ENCODE data around the gene MUC4. TPM values are rescaled to one million over a fixed set of nuclear protein-coding genes. Genes with fewer than 3 reads are reported as not detected.
"Not testable (repeated sequence)": the region's sequence is repeated elsewhere in the genome, so short reads cannot be mapped to it uniquely, and the experiment has no call there.

The MUC4 gene
- total RNA-seq, 2 experiments from 2014 or later = 0.09 to 0.14 TPM

DNA sequence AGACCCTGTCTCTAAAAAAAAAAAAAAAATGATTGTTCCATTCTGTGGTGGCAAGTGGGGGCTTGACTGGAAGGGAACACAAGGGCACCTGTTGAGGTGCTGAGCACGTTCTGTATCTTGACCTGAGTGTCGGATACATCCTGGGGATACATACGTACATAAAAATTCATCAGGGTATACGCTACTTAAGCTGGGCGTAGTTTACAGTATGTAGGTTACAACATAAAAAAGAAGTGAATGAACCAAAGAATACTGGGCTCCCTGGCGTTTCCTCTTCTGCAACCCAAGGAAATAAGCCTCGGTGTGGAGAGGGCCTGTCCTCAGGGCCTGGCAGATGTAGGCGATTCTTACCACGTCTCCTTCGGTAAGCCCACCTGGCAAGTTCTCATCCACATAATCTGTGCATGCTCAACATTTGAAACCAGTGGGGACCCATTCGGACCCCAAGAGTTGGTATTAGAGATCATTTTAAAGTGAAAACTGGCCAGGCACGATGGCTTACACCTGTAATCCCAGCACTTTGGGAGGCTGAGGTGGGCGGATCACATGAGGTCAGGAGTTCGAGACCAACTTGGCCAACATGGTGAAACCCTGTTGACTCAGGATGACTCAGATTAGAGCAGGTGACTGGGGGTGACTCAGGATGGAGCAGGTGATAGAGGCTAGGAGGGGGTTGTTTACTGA is 96.0 kb downstream of the MUC4 start:
- DNase-seq (peak; percentile 60), ATAC-seq (peak; percentile 86)
- Mint-ChIP-seq H3K27me3 (no peaks in the 10 kb centered on the region), H3K9me3 (ENCODE audit: low read depth) (no peaks in the 10 kb centered on the region), H3K27ac (no peak overlapping the region), H3K4me1 (peaks cover 6% of the 10 kb centered on the region), H3K4me3 (no peak overlapping the region), H3K36me3 (ENCODE audit: low read depth) (peaks cover 9% of the 10 kb centered on the region)
- POLR2A ChIA-PET = interaction anchor here (0.6 kb wide), 2 partner anchors 25 to 569 kb away, joined by 3 read pairs; no protein-coding TSS in a partner anchor
- CTCF ChIA-PET = interaction anchor here (1.1 to 1.7 kb wide), 4 partner anchors 12 to 144 kb away, joined by 3 to 8 read pairs (median 4); no protein-coding TSS in a partner anchor
- intact Hi-C loops (cut with DNase I, micrococcal nuclease) = loop anchor here in 1 of 2 experiments (5.0 kb wide), 1 partner anchor 98 kb away; no protein-coding TSS in a partner anchor

DNA sequence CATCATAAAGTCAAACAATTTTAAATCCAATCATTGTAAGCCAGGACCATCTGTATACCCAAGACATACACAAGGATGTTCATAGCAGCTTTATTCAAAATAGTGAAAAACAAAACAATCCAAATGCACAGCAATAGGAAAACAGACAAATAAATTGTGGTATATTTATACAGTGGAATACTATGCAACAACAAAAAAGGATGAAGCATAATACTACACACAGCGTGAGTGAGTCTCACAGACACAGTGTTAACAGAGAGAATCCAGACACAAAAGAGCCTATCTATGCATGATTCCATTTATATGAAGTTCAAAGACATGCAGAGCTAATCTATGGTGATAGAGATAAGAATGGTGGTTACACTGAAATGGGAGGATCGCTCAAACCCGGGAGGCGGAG is 96.6 kb downstream of the MUC4 start:
- peaks cover 10% of the 10 kb centered on the region for H3K36me3 Mint-ChIP-seq (ENCODE audit: low read depth)
- CTCF ChIA-PET = interaction anchor here (0.6 to 1.1 kb wide), 2 partner anchors 122 to 201 kb away, joined by 3 to 6 read pairs; no protein-coding TSS in a partner anchor
- H3K4me3 Mint-ChIP-seq = no peak overlapping the region
- intact Hi-C loops (cut with DNase I, micrococcal nuclease) = loop anchor here in 1 of 2 experiments (5.0 kb wide), 1 partner anchor 98 kb away; no protein-coding TSS in a partner anchor
- ATAC-seq (no peak), DNase-seq (no peak)
- H3K4me1 Mint-ChIP-seq = peaks cover 6% of the 10 kb centered on the region
- no peak overlapping the region for H3K27ac Mint-ChIP-seq
- no peaks in the 10 kb centered on the region for H3K9me3 Mint-ChIP-seq (ENCODE audit: low read depth)
- no peaks in the 10 kb centered on the region for H3K27me3 Mint-ChIP-seq
- POLR2A ChIA-PET = no interaction called here

DNA sequence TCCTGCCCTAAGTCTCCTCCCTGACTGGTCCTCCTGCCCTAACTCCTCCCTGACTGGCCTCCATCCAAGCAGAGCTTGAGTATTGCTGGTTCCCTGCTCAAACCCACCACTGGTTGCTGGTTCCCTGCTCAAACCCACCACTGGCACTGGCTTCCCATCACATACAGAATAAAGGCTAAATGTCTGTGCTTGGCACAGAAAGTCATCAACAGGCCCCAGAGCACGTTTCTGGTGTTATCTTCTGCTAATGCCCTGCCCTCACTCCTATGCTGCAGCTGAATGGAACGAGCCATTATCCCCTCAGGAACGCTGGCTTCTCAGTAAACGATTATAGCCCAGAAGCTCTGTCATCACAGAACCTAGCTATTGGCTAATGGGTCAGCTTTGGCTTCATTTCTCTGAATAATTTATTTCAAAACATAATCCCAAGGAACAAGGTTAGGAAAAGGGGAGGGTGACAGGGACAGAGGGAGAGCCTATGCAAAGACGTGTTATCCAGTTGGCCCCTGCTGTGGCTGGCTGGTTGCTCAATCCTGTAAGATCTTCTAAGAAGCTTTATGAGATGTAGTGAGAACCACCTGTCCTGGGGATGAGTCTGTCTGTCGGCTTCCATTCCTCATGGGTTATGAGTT is 97.2 kb downstream of the MUC4 start:
- Mint-ChIP-seq H3K27me3 (no peaks in the 10 kb centered on the region), H3K4me3 (no peak overlapping the region), H3K4me1 (peaks cover 6% of the 10 kb centered on the region), H3K36me3 (ENCODE audit: low read depth) (peaks cover 11% of the 10 kb centered on the region), H3K9me3 (ENCODE audit: low read depth) (no peaks in the 10 kb centered on the region), H3K27ac (no peak overlapping the region)
- ChIA-PET POLR2A (interaction anchor here (0.6 kb wide), 1 partner anchor 397 kb away, joined by 3 read pairs; no protein-coding TSS in a partner anchor), CTCF (interaction anchor here (0.6 to 1.1 kb wide), 3 partner anchors 123 to 201 kb away, joined by 3 to 6 read pairs (median 3); no protein-coding TSS in a partner anchor)
- DNase-seq (no peak), ATAC-seq (no peak)
- intact Hi-C loops (cut with DNase I, micrococcal nuclease) = loop anchor here (5.0 kb wide), 2 partner anchors 97 to 138 kb away; no protein-coding TSS in a partner anchor

DNA sequence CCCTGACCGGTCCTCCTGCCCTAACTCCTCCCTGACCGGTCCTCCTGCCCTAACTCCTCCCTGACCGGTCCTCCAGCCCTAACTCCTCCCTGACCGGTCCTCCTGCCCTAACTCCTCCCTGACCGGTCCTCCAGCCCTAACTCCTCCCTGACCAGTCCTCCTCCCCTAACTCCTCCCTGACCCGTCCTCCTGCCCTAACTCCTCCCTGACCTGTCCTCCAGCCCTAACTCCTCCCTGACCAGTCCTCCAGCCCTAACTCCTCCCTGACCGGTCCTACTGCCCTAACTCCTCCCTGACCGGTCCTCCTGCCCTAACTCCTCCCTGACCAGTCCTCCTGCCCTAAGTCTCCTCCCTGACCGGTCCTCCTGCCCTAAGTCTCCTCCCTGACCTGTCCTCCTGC is 98.6 kb downstream of the MUC4 start:
- H3K27me3 Mint-ChIP-seq; DNase-seq; H3K9me3 Mint-ChIP-seq (ENCODE audit: low read depth); CTCF ChIA-PET; H3K27ac Mint-ChIP-seq; H3K4me3 Mint-ChIP-seq; ATAC-seq; POLR2A ChIA-PET; H3K4me1 Mint-ChIP-seq: not testable (repeated sequence)
- peaks cover 16% of the 10 kb centered on the region for H3K36me3 Mint-ChIP-seq (ENCODE audit: low read depth)
- intact Hi-C loops (cut with DNase I, micrococcal nuclease) = loop anchor here in 1 of 2 experiments (5.0 kb wide), 1 partner anchor 139 kb away; no protein-coding TSS in a partner anchor

DNA sequence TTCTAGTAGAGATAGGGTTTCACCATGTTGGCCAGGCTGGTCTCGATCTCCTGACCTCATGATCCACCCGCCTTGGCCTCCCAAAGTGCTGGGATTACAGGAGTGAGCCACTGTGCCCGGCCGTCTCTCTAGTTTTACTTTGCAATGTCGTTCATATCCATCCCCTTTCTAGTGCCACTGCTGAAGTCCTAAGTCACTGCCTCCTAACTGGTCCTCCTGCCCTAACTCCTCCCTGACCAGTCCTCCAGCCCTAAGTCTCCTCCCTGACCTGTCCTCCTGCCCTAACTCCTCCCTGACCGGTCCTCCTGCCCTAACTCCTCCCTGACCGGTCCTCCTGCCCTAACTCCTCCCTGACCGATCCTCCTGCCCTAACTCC is 99.2 kb downstream of the MUC4 start:
- H3K4me3 Mint-ChIP-seq; ATAC-seq; H3K9me3 Mint-ChIP-seq (ENCODE audit: low read depth); DNase-seq; H3K4me1 Mint-ChIP-seq; H3K27ac Mint-ChIP-seq; POLR2A ChIA-PET; CTCF ChIA-PET; H3K27me3 Mint-ChIP-seq: not testable (repeated sequence)
- H3K36me3 Mint-ChIP-seq (ENCODE audit: low read depth) = peaks cover 16% of the 10 kb centered on the region
- intact Hi-C loops (cut with DNase I, micrococcal nuclease) = loop anchor here in 1 of 2 experiments (5.0 kb wide), 1 partner anchor 140 kb away; no protein-coding TSS in a partner anchor

DNA sequence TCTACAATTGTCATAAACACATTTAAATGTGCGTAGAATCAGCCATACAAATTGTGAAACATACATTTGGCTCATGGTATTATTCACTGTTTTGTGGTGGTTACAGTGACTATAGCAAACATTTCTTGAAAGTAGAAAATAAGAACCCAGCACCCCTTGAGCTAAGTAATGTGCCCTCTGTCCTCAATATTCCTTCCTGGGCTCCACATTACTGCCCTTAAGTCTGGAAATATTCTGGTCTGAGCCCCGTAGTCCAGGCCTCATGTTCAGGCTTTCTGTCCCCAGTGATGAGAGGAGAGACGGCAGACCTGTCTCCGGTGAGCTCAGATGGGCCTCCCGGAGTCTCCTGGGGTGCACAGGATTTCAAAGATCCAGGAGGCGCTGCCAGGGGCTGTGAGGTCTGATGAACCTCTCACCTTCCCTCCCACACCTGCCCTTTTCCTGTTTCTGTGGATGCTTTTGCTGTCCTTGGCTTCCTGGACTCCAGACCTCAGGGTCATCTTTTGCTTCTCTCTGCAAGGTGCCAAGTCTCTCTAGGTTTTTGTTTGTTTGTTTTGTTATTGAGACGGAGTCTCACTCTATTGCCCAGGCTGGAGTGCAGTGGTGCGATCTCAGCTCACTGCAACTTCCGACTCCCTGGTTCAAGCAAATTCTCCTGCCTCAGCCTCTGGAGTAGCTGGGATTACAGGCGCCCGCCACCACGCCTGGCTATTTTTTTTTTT is 99.8 kb downstream of the MUC4 start:
- ChIA-PET CTCF (no interaction called here), POLR2A (no interaction called here)
- H3K27ac Mint-ChIP-seq = no peak overlapping the region
- no peak overlapping the region for H3K4me3 Mint-ChIP-seq
- ATAC-seq (peak; percentile 38), DNase-seq (peak; percentile 11)
- H3K27me3 Mint-ChIP-seq = no peaks in the 10 kb centered on the region
- intact Hi-C loops (cut with DNase I, micrococcal nuclease) = loop anchor here in 1 of 2 experiments (5.0 kb wide), 1 partner anchor 140 kb away; no protein-coding TSS in a partner anchor
- peaks cover 6% of the 10 kb centered on the region for H3K4me1 Mint-ChIP-seq
- H3K36me3 Mint-ChIP-seq (ENCODE audit: low read depth) = peaks cover 16% of the 10 kb centered on the region
- no peaks in the 10 kb centered on the region for H3K9me3 Mint-ChIP-seq (ENCODE audit: low read depth)

DNA sequence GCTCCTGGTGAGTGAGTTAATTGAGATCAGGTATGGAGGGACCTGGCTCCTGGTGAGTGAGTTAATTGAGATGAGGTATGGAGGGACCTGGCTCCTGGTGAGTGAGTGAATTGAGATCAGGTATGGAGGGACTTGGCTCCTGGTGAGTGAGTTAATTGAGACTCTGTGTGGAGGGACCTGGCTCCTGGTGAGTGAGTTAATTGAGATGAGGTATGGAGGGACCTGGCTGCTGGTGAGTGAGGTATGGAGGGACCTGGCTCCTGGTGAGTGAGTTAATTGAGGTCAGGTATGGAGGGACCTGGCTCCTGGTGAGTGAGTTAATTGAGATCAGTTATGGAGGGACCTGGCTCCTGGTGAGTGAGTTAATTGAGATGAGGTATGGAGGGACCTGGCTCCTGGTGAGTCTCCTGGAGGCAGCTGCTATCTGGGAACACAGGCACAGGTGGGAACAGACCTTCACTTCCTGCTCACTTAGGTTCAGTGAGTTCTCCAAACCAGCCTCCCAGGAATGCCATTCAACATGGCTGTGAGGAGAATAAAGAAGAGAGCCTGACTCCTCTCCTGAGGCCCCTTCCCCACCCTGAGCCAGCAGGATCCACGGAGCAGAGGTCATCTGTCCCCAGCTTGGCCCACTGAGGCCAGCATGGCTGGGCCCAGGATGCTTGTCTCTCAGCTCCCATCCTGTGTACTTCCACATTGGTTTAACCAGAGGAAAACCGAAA is 100.5 kb downstream of the MUC4 start:
- POLR2A ChIA-PET; H3K4me3 Mint-ChIP-seq; H3K4me1 Mint-ChIP-seq; H3K27me3 Mint-ChIP-seq; CTCF ChIA-PET; ATAC-seq; DNase-seq; H3K9me3 Mint-ChIP-seq (ENCODE audit: low read depth); H3K27ac Mint-ChIP-seq: not testable (repeated sequence)
- H3K36me3 Mint-ChIP-seq (ENCODE audit: low read depth) = peaks cover 16% of the 10 kb centered on the region
- intact Hi-C loops (cut with DNase I, micrococcal nuclease) = loop anchor here in 1 of 2 experiments (5.0 kb wide), 1 partner anchor 141 kb away; no protein-coding TSS in a partner anchor

DNA sequence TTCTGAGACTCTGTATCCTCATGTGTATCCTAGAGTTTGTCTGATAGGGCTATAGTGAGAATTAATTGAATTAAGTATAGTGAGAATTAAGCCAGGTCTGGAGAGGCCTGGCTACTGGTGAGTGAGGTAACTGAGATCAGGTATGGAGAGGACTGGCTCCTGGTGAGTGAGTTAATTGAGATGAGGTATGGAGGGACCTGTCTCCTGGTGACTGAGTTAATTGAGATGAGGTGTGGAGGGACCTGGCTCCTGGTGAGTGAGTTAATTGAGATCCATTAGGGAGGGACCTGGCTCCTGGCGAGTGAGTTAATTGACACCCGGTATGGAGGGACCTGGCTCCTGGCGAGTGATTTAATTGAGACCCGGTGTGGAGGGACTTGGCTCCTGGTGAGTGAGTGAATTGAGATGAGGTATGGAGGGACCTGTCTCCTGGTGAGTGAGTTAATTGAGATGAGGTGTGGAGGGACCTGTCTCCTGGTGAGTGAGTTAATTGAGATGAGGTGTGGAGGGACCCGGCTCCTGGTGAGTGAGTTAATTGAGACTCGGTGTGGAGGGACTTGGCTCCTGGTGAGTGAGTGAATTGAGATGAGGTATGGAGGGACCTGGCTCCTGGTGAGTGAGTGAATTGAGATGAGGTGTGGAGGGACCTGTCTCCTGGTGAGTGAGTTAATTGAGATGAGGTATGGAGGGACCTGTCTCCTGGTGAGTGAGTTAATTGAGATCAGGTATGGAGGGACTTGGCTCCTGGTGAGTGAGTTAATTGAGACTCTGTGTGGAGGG is 101.4 kb downstream of the MUC4 start:
- H3K27ac Mint-ChIP-seq, CTCF ChIA-PET: not testable (repeated sequence)

DNA sequence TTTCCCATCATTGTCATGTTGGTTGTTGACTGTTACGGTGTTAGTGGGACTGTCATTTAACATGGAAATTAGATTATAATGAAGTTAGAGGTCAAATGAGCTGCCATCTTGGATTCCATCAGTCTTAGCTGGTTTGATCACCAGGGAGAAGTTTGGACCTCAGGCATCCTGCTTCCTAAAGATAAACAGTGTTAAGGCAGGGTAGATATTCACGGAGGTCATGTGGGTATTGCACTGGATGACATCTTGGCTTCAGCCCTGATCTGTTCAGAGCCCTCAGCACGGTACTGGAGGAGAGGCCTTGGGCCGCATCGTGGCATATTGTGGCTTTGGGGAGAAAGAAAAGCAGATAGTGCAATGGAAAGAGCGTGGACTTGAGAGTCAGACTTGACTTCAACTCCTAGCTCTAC is 102.0 kb downstream of the MUC4 start:
- H3K27me3 Mint-ChIP-seq = no peaks in the 10 kb centered on the region
- H3K9me3 Mint-ChIP-seq (ENCODE audit: low read depth) = no peaks in the 10 kb centered on the region
- DNase-seq (no peak), ATAC-seq (no peak)
- no peak overlapping the region for H3K27ac Mint-ChIP-seq
- no peak overlapping the region for H3K4me3 Mint-ChIP-seq
- H3K36me3 Mint-ChIP-seq (ENCODE audit: low read depth) = peaks cover 11% of the 10 kb centered on the region
- CTCF ChIA-PET = no interaction called here
- intact Hi-C loops (cut with DNase I, micrococcal nuclease) = loop anchor here in 1 of 2 experiments (5.0 kb wide), 1 partner anchor 143 kb away; no protein-coding TSS in a partner anchor
- POLR2A ChIA-PET = no interaction called here
- H3K4me1 Mint-ChIP-seq = no peaks in the 10 kb centered on the region

More for the DNA sequence above, 101.4 kb downstream of the MUC4 start:
- H3K9me3 Mint-ChIP-seq (ENCODE audit: low read depth); H3K4me3 Mint-ChIP-seq; ATAC-seq; H3K4me1 Mint-ChIP-seq; H3K27me3 Mint-ChIP-seq; POLR2A ChIA-PET; DNase-seq: not testable (repeated sequence)
- intact Hi-C loops (cut with DNase I, micrococcal nuclease) = loop anchor here in 1 of 2 experiments (5.0 kb wide), 1 partner anchor 142 kb away; no protein-coding TSS in a partner anchor
- H3K36me3 Mint-ChIP-seq (ENCODE audit: low read depth) = peaks cover 16% of the 10 kb centered on the region

Data from activated CD4-positive, alpha-beta T cell treated with anti-CD3 and anti-CD28 coated beads for 36 hours (primary cell).